Smooth muscle cell of the brain vasculature (primary cell): ENCODE results near the gene KRT12.
"Not testable (repeated sequence)": the region's sequence is repeated elsewhere in the genome, so short reads cannot be mapped to it uniquely, and the experiment has no call there.

Experiments used
- DNase-seq: peaks from one replicate; pipeline ENCODE4 v3.0.0-alpha.2; 2012; ENCODE audit warnings: low read depth, low spot score

KRT12 gene

GRCh38 chr17:40815381-40815780 lies 51.6 kb downstream of the KRT12 start:
- DNase-seq = no peak

GRCh38 chr17:40814657-40815056 lies 52.4 kb downstream of the KRT12 start:
- DNase-seq = not testable (repeated sequence)

GRCh38 chr17:40813804-40814203 lies 53.2 kb downstream of the KRT12 start:
- no peak for DNase-seq

- DNase-seq = no peak
Observed at GRCh38 chr17:40812639-40813038, 54.4 kb downstream of the KRT12 start.
